GM12891 (cell line): ENCODE measurements around the gene PLCB1.

Source experiments
- DNase-seq: peaks from one replicate; pipeline ENCODE4 v3.0.0; 2011; ENCODE audit warnings: low spot score; ENCODE audit not compliant: insufficient read length
- FAIRE-seq: peaks from 2 replicates; lab custom pipeline; 2011; peaks lifted over from hg19 to GRCh38; lab: Jason Lieb, UNC
- PAX5 ChIP-seq: IDR thresholded peaks from 2 replicates; pipeline ENCODE4 v1.6.1; 2011; ENCODE audit warnings: low read length, moderate library complexity, mild to moderate bottlenecking; ENCODE audit not compliant: insufficient read depth, severe bottlenecking
- POLR2A ChIP-seq: IDR thresholded peaks from 2 replicates; pipeline ENCODE4 v1.6.1; 2011; ENCODE audit warnings: low read depth, low read length, control low read depth
- POLR2AphosphoS5 ChIP-seq: IDR thresholded peaks from 2 replicates; pipeline ENCODE4 v1.6.1; 2011; ENCODE audit warnings: low read depth, low read length, control low read depth
- POU2F2 ChIP-seq: IDR thresholded peaks from 2 replicates; pipeline ENCODE4 v1.6.1; 2011; ENCODE audit warnings: low read depth, mild to moderate bottlenecking, control low read depth, low read length, moderate library complexity
- SPI1 ChIP-seq: IDR thresholded peaks from 2 replicates; pipeline ENCODE4 v1.6.1; 2011; ENCODE audit warnings: low read depth, low read length, control low read depth
- TAF1 ChIP-seq: IDR thresholded peaks from 2 replicates; pipeline ENCODE4 v1.6.1; 2011; ENCODE audit warnings: low read depth, low read length, control low read depth

Gene PLCB1

DNA sequence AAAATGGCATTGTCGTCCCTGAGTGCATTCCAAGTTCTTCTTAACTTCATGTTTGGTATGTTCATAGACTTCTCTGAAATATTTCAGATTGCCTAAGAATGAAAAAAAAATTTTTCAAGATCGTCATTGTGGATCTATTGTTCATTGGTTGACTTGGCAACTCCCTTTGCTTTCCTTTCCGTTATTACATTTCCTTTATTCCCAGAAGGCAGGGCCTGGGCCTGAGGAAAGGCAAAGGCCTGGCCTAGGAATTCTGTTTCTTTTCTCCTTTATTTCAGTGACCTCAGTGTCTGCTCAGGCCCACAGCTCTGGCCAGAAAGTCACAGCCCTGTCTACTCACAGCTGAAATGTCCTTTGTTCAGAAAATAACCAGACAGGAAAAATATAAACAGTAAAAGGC is 535.2 kb downstream of the PLCB1 start:
- FAIRE-seq (no peak), DNase-seq (no peak)
- TF ChIP-seq POLR2AphosphoS5 (no peak), POLR2A (no peak), PAX5 (no peak), POU2F2 (no peak), SPI1 (no peak)

GRCh38 chr20:8670207-8670892 is 538.3 kb downstream of the PLCB1 start:
- FAIRE-seq (no peak), DNase-seq (no peak)
- no peak for TF ChIP-seq SPI1
- no peak for TF ChIP-seq POLR2AphosphoS5
- TF ChIP-seq TAF1 = no peak

GRCh38 chr20:8670893-8671215 is 538.8 kb downstream of the PLCB1 start:
- no peak for DNase-seq
- no peak for FAIRE-seq
- TF ChIP-seq TAF1 (no peak), POU2F2 (no peak), POLR2AphosphoS5 (no peak), SPI1 (no peak), PAX5 (no peak), POLR2A (no peak)

- no peak for TF ChIP-seq PAX5
- TF ChIP-seq POLR2AphosphoS5 = no peak
- no peak for TF ChIP-seq SPI1
- no peak for TF ChIP-seq POU2F2
- TF ChIP-seq TAF1 = no peak
- no peak for TF ChIP-seq POLR2A
- FAIRE-seq (no peak), DNase-seq (no peak)
These were observed 539.4 kb downstream of the PLCB1 start for GRCh38 chr20:8671370-8671961.

DNA sequence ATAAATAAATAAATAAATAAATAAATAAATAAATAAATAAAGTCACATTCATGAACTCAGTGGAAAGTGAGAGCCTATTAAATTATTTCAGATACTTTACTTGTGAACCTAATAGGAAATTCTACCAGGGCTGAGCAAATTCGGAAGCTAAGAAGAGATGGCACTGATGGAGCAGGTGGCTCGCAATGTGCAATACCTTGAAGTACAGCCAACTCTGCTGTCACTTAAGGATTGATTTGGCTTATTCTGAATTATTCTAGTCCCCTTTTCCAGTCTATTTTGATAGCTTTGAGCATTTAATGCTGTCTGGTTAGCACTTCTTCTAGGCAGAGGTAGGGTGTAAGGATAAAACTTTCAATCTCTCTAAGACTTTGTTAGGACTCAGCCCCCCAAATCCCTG is 541.0 kb downstream of the PLCB1 start:
- TF ChIP-seq SPI1 = no peak
- TF ChIP-seq POU2F2 = no peak
- TF ChIP-seq TAF1 = no peak
- TF ChIP-seq POLR2AphosphoS5 = no peak
- TF ChIP-seq POLR2A = no peak
- TF ChIP-seq PAX5 = no peak
- DNase-seq (no peak), FAIRE-seq (no peak)

DNA sequence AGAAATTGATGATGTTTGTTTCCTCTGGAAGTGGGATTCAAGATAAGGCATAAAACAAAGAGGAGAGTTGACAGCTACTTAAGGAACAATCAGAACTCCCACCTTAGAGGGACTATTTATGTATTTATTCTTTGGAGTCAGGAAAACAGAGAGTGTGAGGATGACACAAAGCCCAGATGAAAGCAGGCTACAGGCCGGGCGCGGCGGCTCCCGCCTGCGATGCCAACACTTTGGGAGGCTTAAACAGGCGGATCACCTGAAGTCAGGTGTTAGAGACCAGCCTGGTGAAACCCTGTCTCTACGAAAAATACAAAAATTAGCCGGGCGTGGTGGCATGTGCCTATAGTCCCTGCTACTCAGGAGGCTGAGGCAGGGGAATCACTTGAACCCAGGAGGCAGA is 543.8 kb downstream of the PLCB1 start:
- TF ChIP-seq POU2F2 (no peak), PAX5 (no peak), SPI1 (no peak), POLR2AphosphoS5 (no peak), POLR2A (no peak), TAF1 (no peak)
- FAIRE-seq = no peak
- no peak for DNase-seq

GRCh38 chr20:8678098-8678776 is 546.2 kb downstream of the PLCB1 start:
- TF ChIP-seq SPI1 (no peak), PAX5 (no peak), POLR2AphosphoS5 (no peak), POU2F2 (no peak), TAF1 (no peak), POLR2A (no peak)
- no peak for DNase-seq
- no peak for FAIRE-seq

- DNase-seq (no peak), FAIRE-seq (no peak)
- TF ChIP-seq POLR2AphosphoS5 (no peak), POU2F2 (no peak), POLR2A (no peak), TAF1 (no peak), SPI1 (no peak), PAX5 (no peak)
These were observed 557.3 kb downstream of the PLCB1 start for GRCh38 chr20:8689337-8689736.

DNA sequence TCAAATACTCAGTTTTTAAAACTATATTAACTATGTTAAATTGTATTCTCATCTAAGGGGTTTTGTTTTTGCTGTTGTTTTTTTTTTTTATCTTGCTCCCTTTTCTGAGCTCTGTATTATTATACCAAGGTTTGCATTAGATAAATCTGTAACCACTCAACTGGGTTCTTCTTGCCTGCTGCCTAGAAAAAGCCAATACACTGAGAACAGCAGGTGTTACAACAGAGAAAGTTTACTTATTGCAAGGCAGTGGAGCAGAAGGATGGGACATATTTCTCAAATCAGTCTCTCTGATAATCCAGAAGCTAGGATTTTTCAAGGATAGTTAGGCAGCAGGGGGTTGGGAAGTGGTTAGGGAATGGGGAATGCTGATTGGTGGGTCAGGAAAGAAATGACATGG is 558.0 kb downstream of the PLCB1 start:
- no peak for FAIRE-seq

GRCh38 chr20:8693709-8694108 is 561.6 kb downstream of the PLCB1 start:
- TF ChIP-seq POLR2A = no peak
- no peak for TF ChIP-seq TAF1
- TF ChIP-seq POU2F2 = no peak
- TF ChIP-seq PAX5 = no peak
- no peak for TF ChIP-seq SPI1
- TF ChIP-seq POLR2AphosphoS5 = no peak
- no peak for FAIRE-seq
- DNase-seq = no peak

More for the DNA sequence above, 558.0 kb downstream of the PLCB1 start:
- no peak for DNase-seq
- TF ChIP-seq POU2F2 (no peak), POLR2AphosphoS5 (no peak), POLR2A (no peak), PAX5 (no peak), SPI1 (no peak), TAF1 (no peak)

GRCh38 chr20:8700756-8701155 is 568.7 kb downstream of the PLCB1 start:
- no peak for DNase-seq
- no peak for FAIRE-seq

More at GRCh38 chr20:8700756-8701155, 568.7 kb downstream of the PLCB1 start:
- TF ChIP-seq SPI1 = no peak
- no peak for TF ChIP-seq POU2F2
